PC-3 (cell line): ENCODE results near the gene EIF3B.

Experiments
- EZH2 ChIP-seq: fragments of 300-600 bp; sonication (generic); IDR thresholded peaks from one replicate; pipeline ENCODE4 v1.6.1; 2017; ENCODE audit warnings: antibody characterized with exemption, mild to moderate bottlenecking, low read length; ENCODE audit not compliant: unreplicated experiment
- TF ChIP-seq, protein P1 (sequence below): fragments of 300-600 bp; sonication (generic); conservative IDR thresholded peaks from 2 replicates; pipeline ENCODE4 v1.5.1; 2017; ENCODE audit warnings: antibody characterized with exemption, low read depth, mild to moderate bottlenecking, low read length

DNA sequence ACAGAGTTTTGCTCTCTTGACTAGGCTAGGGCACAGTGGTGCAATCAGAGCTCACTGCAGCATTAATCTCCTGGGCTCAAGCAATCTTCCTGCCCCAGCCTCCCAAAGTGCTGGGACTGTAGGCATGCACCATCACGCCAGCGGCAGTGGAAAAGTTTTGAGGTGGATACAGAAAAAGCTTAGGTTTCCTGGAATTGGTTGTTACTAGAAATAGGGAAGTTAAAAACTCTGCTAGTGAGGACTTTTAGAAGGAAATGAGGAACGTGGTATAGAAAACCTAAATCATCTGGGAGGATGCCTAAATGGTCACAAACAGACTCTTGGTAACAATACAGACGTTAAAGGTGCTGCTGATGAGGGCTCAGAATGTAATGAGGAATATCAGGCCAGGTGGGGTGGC lies 29.5 kb upstream of the EIF3B start:
- TF ChIP-seq, protein P1, sequence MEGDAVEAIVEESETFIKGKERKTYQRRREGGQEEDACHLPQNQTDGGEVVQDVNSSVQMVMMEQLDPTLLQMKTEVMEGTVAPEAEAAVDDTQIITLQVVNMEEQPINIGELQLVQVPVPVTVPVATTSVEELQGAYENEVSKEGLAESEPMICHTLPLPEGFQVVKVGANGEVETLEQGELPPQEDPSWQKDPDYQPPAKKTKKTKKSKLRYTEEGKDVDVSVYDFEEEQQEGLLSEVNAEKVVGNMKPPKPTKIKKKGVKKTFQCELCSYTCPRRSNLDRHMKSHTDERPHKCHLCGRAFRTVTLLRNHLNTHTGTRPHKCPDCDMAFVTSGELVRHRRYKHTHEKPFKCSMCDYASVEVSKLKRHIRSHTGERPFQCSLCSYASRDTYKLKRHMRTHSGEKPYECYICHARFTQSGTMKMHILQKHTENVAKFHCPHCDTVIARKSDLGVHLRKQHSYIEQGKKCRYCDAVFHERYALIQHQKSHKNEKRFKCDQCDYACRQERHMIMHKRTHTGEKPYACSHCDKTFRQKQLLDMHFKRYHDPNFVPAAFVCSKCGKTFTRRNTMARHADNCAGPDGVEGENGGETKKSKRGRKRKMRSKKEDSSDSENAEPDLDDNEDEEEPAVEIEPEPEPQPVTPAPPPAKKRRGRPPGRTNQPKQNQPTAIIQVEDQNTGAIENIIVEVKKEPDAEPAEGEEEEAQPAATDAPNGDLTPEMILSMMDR = no peak
- TF ChIP-seq EZH2 = no peak
